Daoy (cell line): ENCODE results near the gene TSPEAR. TPM values are rescaled to one million over a fixed set of nuclear protein-coding genes. Genes with fewer than 3 reads are reported as not detected.
"Not testable (repeated sequence)": the region's sequence is repeated elsewhere in the genome, so short reads cannot be mapped to it uniquely, and the experiment has no call there.

ENCODE experiments used
- DNase-seq: peaks from one replicate; pipeline ENCODE4 v3.0.0-alpha.2; 2015; ENCODE audit warnings: low read depth
- total RNA-seq: library from RNA; depleted of rRNA; stranded (reverse); fragments of >200 nt; shearing (Covaris generic); gene quantifications from 2 replicates; pipeline ENCODE4 v1.2.3, GENCODE V29; 2014

Gene TSPEAR
- total RNA-seq, 1 experiment from 2014 or later: not detected

- DNase-seq: no peak
Observed at GRCh38 chr21:44589094-44589493, 122.3 kb downstream of the TSPEAR start.

- DNase-seq: no peak
Observed at GRCh38 chr21:44585892-44586291, 125.5 kb downstream of the TSPEAR start.

- no peak for DNase-seq
Observed at GRCh38 chr21:44583800-44584147, 127.6 kb downstream of the TSPEAR start.

GRCh38 chr21:44583089-44583799 is 128.1 kb downstream of the TSPEAR start:
- no peak for DNase-seq

GRCh38 chr21:44582055-44582454 is 129.3 kb downstream of the TSPEAR start:
- no peak for DNase-seq

- DNase-seq: no peak
Observed at GRCh38 chr21:44581158-44581557, 130.2 kb downstream of the TSPEAR start.

- not testable (repeated sequence) for DNase-seq
Observed at GRCh38 chr21:44580231-44580821, 131.0 kb downstream of the TSPEAR start, which contains the start of gene KRTAP10-5. Gene KRTAP10-5 (minus strand): TSS chr21:44580604. CDS start chr21:44580578, 26 bp downstream.

GRCh38 chr21:44579833-44580144 is 131.6 kb downstream of the TSPEAR start:
- DNase-seq: no peak

- no peak for DNase-seq
Observed at GRCh38 chr21:44579056-44579832, 132.1 kb downstream of the TSPEAR start.

GRCh38 chr21:44578371-44579055 is 132.9 kb downstream of the TSPEAR start:
- DNase-seq: no peak

- no peak for DNase-seq
Observed at GRCh38 chr21:44576025-44576420, 135.3 kb downstream of the TSPEAR start.

GRCh38 chr21:44575307-44576024 is 135.9 kb downstream of the TSPEAR start:
- no peak for DNase-seq

- DNase-seq: peak; percentile 34
Observed at GRCh38 chr21:44574457-44575306, 136.7 kb downstream of the TSPEAR start.

GRCh38 chr21:44573630-44574456 is 137.5 kb downstream of the TSPEAR start, which contains the start of gene KRTAP10-4:
Gene KRTAP10-4 (plus strand): TSS chr21:44573729. CDS start chr21:44573759, 30 bp downstream.
- DNase-seq: not testable (repeated sequence)

GRCh38 chr21:44572959-44573583 is 138.3 kb downstream of the TSPEAR start:
- DNase-seq: peak; percentile 73

GRCh38 chr21:44571844-44572782 is 139.3 kb downstream of the TSPEAR start:
- DNase-seq: no peak

- no peak for DNase-seq
Observed at GRCh38 chr21:44571296-44571695, 140.1 kb downstream of the TSPEAR start.
